GM18520 (cell line): ENCODE measurements around the gene CARMIL3.
"Not testable (repeated sequence)": the region's sequence is repeated elsewhere in the genome, so short reads cannot be mapped to it uniquely, and the experiment has no call there.

Experiments used
- ATAC-seq: cut with Tn5 transposase; IDR thresholded peaks from one replicate; pipeline ENCODE4 v1.9.1; 2021; ENCODE audit not compliant: unreplicated experiment

CARMIL3 gene

DNA sequence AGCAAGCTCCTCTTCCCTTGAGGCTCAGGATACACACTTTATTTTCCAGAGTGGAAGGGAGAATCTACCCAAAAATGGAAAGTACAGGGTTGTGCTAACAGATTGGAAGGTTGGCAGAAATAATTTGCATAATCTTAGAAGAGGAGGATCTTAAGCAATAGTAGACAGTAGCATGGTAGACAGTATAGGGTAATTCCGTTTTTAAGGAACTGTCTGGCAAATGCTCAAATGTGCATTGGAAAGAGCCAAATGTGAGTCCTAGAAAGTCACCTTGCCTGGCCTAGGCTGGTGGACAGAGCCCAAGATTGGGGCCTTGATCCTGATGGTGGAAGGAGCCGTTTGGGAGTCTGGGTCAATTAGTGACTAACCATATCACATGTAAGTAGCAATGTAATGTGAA lies 13.1 kb upstream of the CARMIL3 start:
- ATAC-seq, result no peak

DNA sequence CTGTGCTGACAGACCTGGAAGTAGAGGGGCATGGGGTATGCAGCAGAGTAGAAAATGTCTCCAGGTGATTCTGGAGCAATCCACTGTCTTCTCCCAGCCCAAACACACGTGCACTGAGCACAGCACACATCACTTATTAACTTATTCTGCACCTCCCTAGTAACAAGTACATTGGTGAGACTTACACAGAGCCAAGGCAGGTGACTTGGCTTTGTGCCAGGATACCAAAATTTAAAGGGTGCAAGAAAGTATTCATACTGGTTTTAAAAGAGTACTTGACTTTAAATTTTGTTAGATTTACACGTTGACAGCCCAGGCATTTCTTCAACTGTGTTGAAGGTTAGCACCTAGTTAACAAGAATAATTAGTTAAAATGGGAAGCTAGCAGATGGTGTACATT lies 11.1 kb upstream of the CARMIL3 start:
- ATAC-seq, result no peak

DNA sequence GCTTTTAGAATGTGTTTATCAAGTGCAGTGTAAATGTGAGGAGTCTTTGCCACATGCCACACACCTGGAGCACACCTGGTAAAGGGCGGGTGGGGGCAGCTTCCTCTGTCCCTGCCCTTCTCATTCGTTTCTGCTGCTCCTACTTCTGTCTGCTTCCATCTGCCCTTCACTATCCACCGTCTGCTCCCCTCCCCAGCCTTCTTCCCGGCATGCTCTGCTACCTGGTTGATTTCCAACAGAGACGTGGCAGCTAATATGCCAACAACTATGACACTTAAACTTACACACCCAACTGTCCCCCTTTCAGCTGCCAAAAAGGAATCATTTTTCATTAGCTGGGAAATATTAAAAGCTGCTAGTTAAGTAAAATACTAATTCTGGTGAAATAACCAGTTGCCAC lies 9.1 kb upstream of the CARMIL3 start:
- no peak for ATAC-seq

DNA sequence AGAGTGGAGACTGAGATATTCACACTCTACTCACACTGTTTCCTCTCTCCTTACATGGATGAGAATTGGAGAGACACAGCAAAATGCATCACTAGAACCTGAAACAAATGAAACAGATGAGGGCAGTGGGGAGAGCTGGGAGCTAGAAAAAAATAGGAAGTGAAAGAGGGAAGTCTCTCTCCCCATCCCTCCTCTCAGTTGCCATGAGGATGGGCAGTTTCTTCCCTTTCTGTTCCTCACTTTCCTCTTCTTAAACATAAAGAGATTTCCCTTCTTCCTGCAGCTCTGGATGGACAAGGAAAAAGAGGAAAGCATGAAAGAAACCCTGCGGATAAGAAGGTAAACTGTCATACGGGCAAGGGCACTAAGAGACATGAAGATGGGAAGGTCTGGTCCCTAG lies 2.8 kb upstream of the CARMIL3 start:
- not testable (repeated sequence) for ATAC-seq

DNA sequence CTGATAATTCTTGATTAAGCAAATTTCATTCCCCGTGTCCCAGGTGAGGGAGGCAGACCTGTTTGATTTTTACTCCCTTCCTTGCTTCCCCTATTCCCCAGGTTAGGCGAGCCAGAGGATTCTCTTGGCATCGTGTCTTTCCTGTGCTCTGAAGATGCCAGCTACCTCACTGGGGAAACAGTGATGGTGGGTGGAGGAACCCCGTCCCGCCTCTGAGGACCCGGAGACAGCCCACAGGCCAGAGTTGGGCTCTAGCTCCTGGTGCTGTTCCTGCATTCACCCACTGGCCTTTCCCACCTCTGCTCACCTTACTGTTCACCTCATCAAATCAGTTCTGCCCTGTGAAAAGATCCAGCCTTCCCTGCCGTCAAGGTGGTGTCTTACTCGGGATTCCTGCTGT lies 1.1 kb upstream of the CARMIL3 start:
- not testable (repeated sequence) for ATAC-seq

DNA sequence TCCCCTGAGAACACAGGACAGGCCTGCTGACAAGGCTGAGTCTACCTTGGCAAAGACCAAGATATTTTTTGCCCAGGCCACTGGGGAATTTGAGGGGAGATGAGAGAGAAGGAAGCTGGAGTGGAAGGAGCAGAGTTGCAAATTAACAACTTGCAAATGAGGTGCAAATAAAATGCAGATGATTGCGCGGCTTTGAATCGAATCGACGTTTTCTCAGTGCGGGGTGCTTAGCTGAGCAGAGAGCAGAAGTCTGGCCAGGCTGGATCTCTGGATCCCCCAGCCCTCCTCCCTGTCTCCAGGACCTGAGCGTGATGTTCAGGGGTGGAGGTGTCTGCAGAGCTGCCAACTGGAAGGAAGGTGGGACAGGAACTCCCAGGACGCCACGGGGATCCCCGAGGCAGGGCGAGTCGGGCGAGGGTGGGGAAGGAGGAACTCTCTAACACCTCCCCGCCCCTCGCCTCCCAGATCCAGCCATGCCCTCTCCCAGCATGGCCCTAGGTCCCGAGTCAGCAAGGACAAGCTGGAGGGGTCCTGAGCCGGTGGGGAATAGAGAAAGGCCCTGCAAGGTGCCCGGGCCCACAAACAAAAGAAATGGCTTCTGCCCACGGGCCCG lies 527 bp upstream of the CARMIL3 start:
- ATAC-seq, result no peak

DNA sequence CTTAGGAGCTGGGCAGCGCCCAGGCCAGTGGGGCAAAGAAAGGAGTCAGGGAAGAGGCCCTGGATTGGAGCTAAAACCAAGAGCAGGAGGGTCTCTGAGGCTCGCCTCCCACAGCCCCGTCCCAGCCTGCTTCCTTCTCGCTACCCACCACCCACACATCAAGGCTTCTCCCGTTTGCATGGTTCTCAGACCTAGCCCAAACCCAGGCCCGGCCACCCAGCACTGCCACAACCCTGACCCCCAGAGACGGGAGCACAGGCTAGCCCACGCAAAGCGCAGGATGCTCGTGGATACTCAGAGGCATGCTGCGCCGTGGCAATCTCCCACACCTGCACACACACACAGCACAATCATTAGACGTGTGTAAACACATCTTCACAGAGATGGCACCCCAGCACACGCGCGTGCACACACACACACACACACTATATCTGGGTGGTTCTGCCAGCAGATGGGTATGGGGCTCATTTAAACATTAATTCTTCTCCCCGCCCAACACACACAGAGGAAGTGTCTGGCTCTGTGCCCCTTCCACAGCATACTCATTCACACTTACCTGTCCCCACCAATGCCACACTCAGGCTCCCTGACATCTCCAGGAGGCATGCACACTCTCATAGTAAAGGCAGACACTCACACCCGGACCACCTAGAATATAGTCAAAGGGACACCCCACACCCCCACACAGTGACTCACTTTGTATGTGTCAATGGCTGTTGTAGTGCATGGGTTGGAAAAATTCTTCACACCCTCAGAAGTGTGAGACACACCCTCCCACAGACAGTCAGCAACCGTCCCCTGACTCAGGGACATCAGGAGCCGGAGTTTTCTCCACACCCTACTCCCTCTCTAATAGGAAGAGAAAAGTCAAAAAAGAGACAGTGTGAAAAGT lies 1.1 kb downstream of the CARMIL3 start:
- ATAC-seq, result no peak

DNA sequence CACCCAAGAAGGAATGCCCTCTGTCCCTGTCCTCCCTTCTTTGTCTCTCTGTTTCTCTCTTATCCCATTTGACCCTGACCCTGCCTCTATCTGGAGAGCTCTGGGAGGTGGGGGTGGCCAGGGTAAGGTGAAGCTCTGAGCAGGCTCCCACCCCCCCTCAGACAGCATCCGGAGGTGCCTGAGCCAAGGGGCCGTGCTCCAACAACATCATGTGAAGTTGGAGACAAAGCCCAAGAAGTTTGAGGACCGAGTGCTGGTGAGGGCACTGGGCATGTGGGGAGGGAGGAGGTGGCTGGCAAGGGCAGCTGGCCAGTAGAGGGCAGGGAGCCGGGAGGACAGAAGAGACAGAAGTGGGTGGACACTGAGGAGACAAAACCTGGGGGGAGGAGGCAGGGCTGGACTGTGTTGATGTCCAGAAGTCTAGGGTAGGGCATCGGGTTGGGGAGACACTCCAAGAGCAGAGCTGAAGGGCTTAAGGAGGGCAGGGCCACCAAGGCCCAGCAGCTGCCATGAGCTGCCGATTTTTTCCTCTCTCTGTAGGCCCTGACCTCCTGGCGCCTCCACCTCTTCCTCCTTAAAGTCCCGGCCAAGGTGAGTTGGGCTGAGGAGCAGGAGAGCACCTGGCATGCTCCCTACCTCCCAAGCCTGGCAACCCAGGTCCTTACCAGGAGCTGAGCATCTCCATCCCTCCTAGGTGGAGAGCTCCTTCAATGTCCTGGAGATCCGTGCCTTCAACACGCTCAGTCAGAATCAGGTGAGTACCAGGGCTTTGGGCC lies 1.9 kb downstream of the CARMIL3 start:
- ATAC-seq, result no peak

DNA sequence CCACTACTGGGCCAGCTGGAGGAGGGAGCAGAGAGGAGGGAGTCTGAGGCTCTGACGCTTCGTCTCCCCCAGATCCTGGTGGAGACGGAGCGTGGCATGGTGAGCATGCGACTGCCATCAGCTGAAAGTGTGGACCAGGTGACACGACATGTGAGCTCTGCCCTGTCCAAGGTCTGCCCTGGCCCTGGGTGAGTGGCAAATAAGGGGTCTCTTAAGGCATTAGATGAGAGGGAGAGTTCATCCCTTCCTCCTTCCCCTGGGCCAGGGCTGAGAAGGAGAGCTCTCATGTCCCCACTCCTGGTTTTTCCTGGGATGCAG lies 2.5 kb downstream of the CARMIL3 start:
- ATAC-seq, result no peak

DNA sequence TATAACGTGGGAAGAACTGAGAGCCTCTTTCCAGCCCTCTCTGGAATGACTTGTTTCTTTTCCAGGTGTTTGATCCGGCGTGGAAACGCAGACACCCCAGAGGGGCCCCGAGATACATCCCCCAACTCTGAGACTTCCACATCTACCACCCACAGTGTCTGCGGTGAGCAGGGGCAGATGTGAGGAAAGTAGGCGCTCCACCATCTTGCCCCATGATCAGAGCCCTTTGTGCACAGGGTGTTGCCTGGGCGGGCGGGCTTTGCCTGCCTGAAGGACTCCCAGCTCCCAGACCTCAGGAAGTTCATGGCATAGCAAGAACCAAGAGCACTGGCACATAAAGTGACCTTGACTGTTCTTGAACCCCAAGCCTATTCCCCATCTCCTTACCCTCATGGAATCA lies 2.8 kb downstream of the CARMIL3 start:
- ATAC-seq, result no peak

DNA sequence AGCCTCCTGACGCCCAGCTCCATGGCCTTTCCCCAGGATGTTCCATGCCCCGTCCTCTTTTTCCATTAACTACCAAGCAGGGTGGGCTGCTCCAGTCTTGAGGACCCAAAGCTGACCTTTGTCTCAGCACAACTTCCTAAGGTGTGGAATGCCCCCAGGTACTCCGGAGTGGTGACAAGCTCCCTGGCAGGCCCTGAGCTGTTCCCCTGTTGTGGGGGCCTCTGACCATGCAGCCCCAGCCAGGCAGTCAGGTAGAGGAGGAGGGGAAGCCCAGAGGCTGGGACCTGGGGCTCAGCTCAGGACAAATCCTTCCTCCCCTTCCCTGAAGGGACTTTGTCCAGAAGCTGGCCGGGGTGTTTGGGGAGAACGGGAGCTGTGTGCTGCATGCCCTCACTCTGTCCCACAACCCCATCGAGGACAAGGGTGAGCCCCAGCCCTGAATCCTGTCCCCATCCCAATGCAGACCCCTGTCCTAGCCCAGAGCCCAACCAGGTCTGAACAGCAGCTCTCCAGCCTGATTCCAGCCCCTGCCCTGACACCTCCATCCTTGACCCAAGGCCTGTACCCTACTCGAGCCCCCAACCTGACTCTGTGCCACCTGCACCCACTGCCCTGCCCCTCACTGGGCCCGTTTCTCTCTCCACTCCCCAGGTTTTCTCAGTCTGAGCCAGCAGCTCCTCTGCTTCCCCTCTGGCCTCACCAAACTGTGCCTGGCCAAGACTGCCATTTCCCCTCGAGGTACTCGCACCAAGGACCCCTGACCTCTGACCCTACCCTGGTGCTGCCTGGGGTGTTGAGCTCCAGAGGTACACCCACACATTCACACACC lies 4.4 kb downstream of the CARMIL3 start:
- ATAC-seq, result no peak

DNA sequence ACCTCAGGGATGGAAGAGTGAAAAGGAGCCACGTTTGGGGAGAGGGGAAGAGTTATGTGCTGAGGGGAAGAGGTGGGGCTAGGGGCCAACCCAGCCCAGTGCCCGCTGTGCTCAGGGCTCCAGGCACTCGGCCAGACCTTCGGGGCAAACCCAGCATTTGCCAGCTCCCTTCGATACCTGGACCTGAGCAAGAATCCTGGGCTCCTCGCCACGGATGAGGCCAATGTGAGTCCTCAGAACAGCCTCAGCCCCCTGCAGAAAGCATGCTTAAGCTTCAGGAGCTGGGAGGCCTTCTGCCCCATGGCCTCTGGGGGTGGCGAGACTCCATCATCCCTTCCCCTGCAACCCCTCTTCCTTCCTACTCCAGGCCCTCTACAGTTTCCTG lies 5.0 kb downstream of the CARMIL3 start:
- ATAC-seq, result no peak

DNA sequence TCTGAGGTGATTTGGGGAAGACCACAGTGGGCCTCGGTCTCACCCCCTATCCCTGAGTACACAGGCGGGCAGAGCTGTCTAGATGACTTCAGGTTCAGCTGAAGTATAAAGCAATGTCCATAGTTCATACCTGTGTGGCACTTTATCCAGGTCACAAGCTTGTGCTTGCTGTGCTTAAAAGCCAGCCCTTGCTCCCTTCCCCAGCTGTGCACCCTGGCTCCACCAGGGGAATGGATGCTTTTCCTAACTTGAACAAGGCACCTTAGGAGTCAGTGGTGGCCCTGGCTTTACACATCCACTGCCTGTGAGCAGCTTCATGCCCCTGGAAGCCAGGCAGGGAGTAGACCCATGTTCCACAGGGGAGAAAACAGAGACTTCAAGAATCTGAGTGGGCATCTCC lies 5.5 kb downstream of the CARMIL3 start:
- no peak for ATAC-seq

DNA sequence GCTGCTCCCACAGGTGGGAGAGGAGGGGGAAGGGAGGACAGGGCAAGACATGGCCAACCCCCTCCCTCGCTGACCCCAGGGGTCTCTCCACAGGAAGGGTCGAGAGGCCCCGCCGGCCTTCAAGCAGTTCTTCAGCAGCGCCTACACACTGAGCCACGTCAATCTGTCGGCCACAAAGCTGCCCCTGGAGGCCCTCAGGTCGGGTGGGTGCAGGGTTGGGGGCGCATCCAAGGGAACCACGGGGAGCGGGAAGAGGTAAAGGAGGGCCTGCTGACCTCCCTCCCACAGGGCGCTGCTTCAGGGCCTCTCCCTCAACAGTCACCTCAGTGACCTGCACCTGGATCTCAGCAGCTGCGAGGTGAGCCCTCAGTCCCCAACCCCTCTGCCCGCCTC lies 6.1 kb downstream of the CARMIL3 start:
- no peak for ATAC-seq

DNA sequence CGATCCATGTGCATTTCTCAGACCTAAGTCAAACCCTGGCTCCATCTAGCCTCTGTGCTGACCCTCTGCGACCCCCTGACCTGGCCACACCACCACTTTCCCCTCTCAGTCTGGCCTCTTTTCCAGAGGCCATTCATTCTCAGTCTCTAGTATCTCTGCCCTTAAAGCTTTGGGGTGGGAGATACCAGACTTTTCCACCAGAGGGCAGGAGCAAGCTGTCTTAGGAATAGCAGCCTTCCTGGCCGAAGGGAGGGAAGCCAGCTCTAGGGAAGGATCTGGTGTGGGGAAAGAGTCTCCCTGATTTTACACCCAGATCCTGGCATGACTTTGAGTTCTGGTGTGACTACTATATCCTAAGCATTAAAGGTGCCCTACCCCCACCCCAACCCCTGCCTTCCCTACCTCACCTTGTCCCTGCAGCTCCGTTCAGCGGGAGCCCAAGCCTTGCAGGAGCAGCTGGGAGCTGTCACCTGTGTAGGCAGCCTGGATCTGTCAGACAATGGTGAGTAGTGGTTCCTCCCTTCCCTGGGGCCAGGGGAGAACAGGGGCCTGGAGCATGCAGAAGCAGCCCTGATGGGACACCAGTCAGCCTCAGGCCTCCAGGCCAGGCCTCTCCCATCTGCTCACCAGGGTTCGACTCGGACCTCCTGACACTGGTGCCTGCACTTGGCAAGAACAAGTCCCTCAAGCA lies 6.6 kb downstream of the CARMIL3 start:
- ATAC-seq, result no peak

DNA sequence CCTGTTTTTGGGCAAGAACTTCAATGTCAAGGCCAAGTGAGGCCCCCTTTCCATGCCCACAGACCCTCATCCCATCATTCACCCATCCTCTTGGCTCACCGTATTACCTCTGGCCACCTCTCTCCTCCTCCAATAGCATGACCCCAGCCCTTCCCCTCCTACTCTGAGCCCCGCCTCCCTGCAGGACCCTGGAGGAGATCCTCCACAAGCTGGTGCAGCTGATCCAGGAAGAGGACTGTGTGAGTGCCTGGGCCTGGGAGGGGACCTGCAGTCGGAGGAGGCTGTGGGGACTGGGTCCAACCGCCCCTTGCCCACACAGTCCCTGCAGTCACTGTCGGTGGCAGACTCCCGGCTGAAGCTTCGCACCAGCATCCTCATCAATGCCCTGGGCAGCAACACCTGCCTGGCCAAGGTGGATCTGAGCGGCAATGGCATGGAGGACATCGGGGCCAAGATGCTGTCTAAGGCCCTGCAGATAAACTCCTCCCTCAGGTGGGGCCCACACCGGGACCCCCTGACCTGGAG lies 7.2 kb downstream of the CARMIL3 start:
- no peak for ATAC-seq

DNA sequence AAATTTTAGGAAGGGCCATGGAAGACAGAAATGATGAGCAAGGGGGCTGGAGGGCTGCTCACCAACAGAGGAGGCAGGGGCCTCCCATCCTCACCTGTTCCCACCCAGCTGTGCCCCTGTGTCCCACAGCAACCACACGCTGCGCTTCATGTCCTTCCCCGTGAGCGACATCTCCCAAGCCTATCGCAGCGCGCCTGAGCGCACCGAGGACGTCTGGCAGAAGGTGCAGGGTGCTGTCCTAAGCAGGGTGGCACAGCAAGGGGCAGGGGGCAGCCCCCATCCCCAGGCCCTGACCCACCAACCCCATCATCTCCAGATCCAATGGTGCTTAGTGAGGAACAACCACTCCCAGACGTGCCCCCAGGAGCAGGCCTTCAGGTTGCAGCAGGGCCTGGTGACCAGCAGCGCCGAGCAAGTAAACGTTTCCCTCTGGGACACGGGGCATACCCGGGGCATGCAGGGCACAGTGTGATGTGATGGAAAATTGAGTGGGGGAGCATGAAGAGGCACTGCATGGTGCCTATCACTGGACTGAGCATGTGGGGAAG lies 8.1 kb downstream of the CARMIL3 start:
- no peak for ATAC-seq

DNA sequence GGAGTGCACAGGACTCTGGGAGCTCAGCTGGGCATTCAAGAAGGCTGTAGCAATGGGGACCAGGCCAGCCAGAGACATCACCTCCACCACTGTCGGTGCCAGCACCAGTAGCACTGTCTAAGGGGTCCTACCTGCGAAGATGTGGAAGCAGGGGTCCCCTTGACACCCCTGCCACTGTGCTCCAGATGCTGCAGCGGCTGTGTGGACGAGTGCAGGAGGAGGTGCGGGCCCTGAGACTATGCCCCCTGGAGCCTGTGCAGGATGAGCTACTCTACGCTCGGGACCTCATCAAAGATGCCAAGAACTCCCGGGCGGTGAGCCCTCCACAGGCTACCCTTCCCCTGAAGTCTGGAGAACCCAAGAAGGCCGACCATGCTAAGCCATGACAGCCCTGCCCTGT lies 8.6 kb downstream of the CARMIL3 start:
- ATAC-seq, result no peak

DNA sequence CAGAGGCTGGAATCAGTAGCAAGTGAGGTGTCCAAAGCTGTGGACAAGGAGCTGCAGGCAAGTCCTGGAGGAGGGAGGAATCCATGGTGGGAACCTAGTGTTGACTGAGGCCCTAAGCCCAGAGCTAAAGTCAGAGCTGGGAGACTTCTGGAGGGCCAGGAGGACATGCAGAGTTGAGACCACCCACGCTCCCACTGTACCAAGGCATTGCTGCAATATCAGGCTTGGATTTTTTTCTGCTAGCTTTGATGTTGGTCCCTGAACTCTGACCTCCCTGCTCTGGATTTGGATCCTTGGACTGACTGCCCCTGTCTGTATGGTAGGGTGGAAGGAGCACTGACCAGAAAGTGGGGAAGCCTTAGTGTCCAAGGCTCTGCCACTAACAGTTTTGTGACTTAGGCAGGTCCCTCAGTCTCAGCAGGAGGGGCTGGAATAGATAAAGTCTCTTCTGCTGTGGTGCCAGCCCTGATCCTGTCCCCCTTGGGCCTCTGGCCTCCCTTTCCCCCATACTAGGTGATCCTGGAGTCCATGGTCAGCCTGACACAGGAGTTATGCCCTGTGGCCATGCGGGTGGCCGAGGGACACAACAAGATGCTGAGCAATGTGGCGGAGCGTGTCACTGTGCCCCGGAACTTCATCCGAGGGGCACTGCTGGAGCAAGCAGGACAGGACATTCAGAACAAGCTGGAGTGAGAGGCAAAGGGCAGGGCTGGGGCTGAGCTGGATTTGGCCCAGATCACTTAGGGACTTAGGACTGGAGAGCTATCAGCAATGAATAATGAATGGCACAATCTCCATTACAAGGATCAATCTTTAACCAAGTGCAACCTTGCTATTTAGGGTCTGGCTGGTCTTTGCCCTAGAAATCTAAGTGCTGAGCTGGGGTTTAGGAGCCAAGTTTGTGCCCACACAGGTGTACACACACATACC lies 9.4 kb downstream of the CARMIL3 start:
- ATAC-seq, result no peak
